Measurements from ENCODE around the gene SIGLEC15. TPM values are rescaled to one million over a fixed set of nuclear protein-coding genes. Genes with fewer than 3 reads are reported as not detected.

SIGLEC15 gene, protein sequence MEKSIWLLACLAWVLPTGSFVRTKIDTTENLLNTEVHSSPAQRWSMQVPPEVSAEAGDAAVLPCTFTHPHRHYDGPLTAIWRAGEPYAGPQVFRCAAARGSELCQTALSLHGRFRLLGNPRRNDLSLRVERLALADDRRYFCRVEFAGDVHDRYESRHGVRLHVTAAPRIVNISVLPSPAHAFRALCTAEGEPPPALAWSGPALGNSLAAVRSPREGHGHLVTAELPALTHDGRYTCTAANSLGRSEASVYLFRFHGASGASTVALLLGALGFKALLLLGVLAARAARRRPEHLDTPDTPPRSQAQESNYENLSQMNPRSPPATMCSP
- total RNA-seq, result not detected

DNA sequence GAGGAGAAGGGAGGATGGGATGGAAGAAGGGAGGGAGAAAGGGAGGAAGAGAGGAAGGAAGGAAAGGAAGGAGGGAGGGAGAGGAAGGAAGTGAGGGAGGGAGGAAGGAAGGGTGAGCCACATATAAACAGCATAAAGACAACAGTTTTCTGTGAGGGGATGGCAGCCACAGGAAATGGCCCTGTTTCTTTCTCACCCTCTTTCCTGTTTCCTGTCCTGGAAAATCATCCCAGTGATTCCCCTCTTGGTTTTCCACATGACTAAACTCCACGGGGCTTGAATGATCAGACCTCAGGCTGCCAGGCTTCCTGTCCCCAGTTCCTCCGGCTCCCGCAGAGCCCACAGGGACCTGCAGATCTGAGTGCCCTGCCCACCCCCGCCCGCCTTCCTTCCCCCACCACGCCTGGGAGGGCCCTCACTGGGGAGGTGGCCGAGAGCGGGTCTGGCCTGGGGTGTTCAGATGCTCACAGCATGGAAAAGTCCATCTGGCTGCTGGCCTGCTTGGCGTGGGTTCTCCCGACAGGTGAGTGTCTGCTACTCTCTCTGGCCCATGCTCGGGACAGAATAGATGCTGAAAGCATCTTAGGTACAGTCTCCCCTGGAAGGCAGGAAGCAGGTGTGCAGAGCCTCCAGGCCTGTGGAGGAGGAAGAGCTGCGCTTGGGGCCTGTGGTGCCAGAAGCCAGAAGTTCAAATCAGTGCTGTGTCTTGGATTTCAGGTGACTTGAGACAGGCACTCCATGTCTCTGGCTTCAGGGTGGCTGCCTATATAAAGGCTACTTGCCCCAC lies at the start of gene SIGLEC15:
Gene SIGLEC15, plus strand, starts transcription at position 418 of the 787 bp plus-strand sequence. Its CDS starts 54 bp downstream, at position 472.
- Mint-ChIP-seq H3K4me3 (no peak within 1 kb of the TSS), H3K27ac (no peak within 1 kb of the TSS), H3K36me3 (no peaks in the 10 kb centered on the region), H3K27me3 (peaks cover 9% of the 10 kb centered on the region), H3K4me1 (peaks cover 17% of the 10 kb centered on the region), H3K9me3 (ENCODE audit: low read depth) (no peaks in the 10 kb centered on the region)
- ATAC-seq (no peak), DNase-seq (no peak)
- CTCF ChIA-PET, result no interaction called here

DNA sequence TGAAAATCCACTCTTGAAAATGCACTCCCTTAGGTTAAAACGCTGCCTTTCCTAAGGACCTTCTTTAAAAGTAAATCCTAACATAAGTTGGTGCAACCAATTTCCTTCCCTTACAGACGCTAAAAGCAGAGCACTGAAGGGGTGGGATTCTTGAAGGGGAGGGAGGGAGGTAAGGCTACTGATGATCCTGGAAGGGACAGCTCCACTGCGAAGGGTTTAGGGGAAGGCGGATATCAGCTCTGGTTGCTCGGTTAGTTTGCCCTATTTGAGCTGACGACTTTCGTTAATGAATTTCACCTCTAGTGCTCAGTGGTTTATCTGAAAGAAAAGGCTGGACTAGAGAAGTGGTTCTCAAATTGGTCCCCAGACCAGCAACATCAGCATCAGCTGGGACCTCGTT lies 49.7 kb upstream of the SIGLEC15 start:
- H3K27me3 Mint-ChIP-seq, result peaks cover 38% of the 10 kb centered on the region
- H3K9me3 Mint-ChIP-seq (ENCODE audit: low read depth), result peaks cover 2% of the 10 kb centered on the region
- CTCF ChIA-PET, result interaction anchor here (0.9 to 1.5 kb wide), 4 partner anchors 11 to 111 kb away, joined by 3 to 5 read pairs (median 4); no protein-coding TSS in a partner anchor
- peaks cover 4% of the 10 kb centered on the region for H3K36me3 Mint-ChIP-seq
- H3K27ac Mint-ChIP-seq, result no peak overlapping the region
- ATAC-seq, result no peak
- peak overlapping the region; percentile 65 for H3K4me3 Mint-ChIP-seq
- peaks cover 23% of the 10 kb centered on the region for H3K4me1 Mint-ChIP-seq
- no peak for DNase-seq

DNA sequence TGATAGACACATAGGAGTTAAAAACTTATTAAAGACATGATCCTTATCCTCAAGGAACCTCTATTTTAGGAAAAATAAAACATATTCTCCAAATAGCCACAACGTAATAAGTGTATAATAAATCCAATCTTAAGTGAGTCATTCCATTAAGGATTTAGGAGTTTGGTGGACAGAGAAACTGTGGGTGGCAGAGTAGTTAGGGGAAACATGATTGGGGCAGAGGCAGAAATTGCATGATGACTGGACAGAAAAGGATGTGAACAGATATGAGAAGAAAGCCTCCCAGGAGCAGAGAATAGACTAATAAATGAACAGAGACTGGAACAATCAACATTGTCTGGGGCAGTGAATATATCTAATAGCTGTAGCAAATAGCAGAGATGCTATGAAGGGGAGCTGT lies 48.1 kb upstream of the SIGLEC15 start:
- CTCF ChIA-PET, result interaction anchor here (1.4 kb wide), 1 partner anchor 113 kb away, joined by 3 read pairs; no protein-coding TSS in a partner anchor
- Mint-ChIP-seq H3K27me3 (peaks cover 38% of the 10 kb centered on the region), H3K4me1 (peaks cover 19% of the 10 kb centered on the region), H3K4me3 (no peak overlapping the region), H3K9me3 (ENCODE audit: low read depth) (peaks cover 2% of the 10 kb centered on the region), H3K27ac (no peak overlapping the region), H3K36me3 (peaks cover 4% of the 10 kb centered on the region)
- ATAC-seq (no peak), DNase-seq (no peak)

DNA sequence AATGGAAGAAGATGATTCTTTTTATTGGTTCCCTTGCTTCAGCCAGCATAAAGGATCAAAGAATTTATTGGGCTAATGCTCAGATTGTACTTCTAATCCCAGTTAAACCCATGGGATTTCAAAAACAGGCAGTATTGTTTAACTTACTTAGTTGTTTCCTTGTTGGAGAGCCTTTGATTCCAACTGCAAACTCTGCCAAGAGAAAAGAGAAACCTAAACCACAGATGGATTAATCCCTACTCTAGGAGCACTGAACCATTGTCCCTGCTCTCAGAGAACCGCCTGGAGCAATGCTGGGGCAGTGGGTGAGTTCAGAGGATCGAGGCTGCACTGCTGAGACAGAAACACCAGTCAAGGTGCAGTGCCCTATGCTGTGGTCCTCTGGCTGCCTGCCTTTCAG lies 44.9 kb upstream of the SIGLEC15 start:
- ATAC-seq (no peak), DNase-seq (no peak)
- CTCF ChIA-PET, result no interaction called here
- no peak overlapping the region for H3K27ac Mint-ChIP-seq
- peaks cover 7% of the 10 kb centered on the region for H3K4me1 Mint-ChIP-seq
- peaks cover 18% of the 10 kb centered on the region for H3K27me3 Mint-ChIP-seq
- H3K4me3 Mint-ChIP-seq, result no peak overlapping the region
- no peaks in the 10 kb centered on the region for H3K9me3 Mint-ChIP-seq (ENCODE audit: low read depth)
- H3K36me3 Mint-ChIP-seq, result peaks cover 3% of the 10 kb centered on the region

DNA sequence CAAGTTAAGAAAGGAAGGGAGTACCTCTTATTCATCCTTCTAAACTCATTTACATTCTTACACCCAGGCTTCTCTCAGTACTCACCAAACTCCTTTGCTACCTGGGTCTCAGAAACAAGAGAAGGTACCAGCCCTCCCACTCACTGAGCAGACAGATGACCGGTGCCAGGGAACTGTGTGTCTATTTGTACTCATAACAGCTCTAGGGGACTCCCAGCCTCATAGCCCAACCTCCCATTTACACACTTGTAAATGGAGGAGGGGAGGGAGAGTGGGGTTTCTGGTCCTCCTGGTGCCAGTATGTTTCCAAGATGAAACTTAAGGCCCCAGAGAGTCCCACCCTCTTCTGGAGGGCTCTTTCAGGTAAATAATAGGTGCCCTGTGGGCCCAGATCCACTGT lies 42.8 kb upstream of the SIGLEC15 start:
- Mint-ChIP-seq H3K27me3 (peaks cover 4% of the 10 kb centered on the region), H3K4me3 (no peak overlapping the region), H3K27ac (no peak overlapping the region), H3K9me3 (ENCODE audit: low read depth) (no peaks in the 10 kb centered on the region), H3K36me3 (no peaks in the 10 kb centered on the region), H3K4me1 (peaks cover 5% of the 10 kb centered on the region)
- ATAC-seq (no peak), DNase-seq (no peak)
- CTCF ChIA-PET, result no interaction called here

DNA sequence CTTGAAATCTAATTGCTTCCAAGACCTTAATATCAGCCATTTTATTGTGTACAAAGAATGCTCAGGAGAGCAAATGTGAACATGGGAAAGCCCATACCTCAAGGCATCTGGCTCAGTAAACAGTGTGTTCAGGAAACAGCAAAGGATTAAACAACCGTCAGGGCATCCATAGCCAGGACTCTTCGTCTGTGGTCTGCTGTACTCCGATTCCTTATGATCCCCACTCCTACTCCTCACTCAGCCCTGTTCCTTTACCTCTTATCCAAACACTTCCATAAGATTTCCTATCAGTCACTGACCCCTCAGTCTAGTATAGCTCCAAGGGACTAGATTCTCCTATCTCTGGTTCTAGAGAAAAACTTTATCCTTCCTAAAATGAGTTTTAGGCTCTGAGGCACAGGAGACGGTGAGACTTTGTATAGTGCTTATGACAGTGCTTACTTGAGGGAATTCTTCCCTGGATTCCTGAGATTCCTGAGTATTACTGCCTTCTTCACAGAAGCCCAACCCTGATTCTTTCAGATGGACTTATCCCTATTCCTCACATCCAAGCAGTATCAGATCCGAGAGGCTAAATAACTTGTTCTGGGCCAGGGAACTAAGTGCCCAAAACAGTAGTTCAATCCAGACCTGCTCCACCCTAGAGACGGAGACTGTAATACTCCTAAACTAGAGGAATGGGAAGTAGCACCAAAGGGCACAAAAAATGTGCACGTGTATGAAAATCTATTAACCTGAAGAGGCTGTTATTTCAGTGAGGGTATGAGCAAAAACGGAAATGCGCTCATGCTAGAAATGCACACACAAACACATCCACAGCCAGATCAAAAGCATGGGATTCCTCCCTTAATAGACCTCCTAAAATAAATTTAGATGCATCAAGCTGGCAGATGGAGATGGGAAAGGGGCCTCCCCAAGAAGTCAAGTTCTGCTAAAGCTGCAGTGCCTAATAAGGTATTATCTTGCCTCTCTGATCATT lies 42.1 kb upstream of the SIGLEC15 start:
- Mint-ChIP-seq H3K27ac (no peak overlapping the region), H3K9me3 (ENCODE audit: low read depth) (no peaks in the 10 kb centered on the region), H3K27me3 (peaks cover 4% of the 10 kb centered on the region), H3K4me1 (peaks cover 5% of the 10 kb centered on the region), H3K36me3 (no peaks in the 10 kb centered on the region), H3K4me3 (no peak overlapping the region)
- CTCF ChIA-PET, result no interaction called here
- DNase-seq (no peak), ATAC-seq (no peak)

DNA sequence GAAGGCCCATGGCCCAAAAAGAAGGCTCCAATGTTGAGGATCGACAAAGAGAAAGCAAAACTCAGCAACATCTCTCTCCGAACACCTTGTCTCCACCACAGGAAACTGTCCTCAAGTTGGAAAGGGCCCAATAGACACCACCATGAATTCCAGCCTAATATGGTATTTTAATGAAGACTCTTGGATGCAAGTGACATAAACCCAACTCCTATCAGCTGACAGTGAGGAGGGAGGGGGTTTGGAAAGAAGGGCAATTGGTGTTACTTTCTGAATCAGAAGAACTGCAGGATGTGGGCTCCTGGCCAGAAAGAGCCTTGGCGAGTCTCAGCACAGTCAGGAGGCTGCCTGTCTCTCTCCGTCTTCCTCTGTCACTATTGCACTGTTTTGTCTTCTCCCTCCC lies 40.3 kb upstream of the SIGLEC15 start:
- ATAC-seq (peak; percentile 83), DNase-seq (peak; percentile 63)
- peaks cover 5% of the 10 kb centered on the region for H3K4me1 Mint-ChIP-seq
- no peaks in the 10 kb centered on the region for H3K9me3 Mint-ChIP-seq (ENCODE audit: low read depth)
- CTCF ChIA-PET, result no interaction called here
- peak overlapping the region; percentile 27 for H3K4me3 Mint-ChIP-seq
- no peaks in the 10 kb centered on the region for H3K27me3 Mint-ChIP-seq
- peak overlapping the region; percentile 63 for H3K27ac Mint-ChIP-seq
- H3K36me3 Mint-ChIP-seq, result no peaks in the 10 kb centered on the region

DNA sequence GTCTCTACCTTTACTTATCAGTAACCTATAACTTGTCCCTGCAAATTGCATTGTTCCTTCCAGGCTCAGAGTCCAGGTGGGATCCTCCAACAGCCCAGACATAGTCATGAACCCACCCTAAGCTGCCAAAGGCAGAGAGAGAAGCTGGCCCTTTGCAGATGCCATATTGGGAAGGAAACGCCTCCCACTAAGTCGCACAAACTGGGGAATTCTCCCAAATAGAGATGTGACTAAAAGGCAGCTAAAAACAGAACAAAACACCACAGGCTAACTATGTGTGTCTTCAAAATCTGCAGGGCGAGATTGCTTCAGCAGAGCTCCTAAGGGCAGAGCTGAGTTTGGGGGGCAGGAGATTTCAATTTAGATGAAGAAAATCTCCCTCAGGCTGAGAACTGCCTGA lies 38.5 kb upstream of the SIGLEC15 start:
- CTCF ChIA-PET, result interaction anchor here (1.6 kb wide), 1 partner anchor 11 kb away, joined by 4 read pairs; no protein-coding TSS in a partner anchor
- Mint-ChIP-seq H3K4me3 (no peak overlapping the region), H3K36me3 (no peaks in the 10 kb centered on the region), H3K9me3 (ENCODE audit: low read depth) (peaks cover 1% of the 10 kb centered on the region), H3K27ac (no peak overlapping the region), H3K4me1 (peaks cover 5% of the 10 kb centered on the region), H3K27me3 (no peaks in the 10 kb centered on the region)
- no peak for DNase-seq
- no peak for ATAC-seq

DNA sequence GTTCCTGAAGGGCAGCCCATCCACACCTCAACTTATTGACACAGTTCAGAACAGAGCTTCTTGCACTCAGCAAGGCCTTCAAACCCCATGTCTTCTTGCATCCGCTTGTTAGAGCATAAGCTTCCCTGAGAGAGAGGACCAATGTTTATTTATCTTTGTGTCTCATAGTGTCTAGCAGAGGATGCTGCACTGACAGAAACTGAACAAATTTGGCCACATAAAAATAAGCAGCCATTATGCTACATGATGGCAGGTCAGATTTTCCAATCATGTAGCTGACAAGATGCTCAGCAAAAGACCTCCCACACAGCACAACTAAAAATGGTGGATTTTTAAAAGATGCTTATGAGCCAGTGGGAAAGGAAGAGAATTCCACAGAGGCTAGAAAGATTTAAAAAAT lies 38.1 kb upstream of the SIGLEC15 start:
- ATAC-seq (no peak), DNase-seq (no peak)
- Mint-ChIP-seq H3K27me3 (no peaks in the 10 kb centered on the region), H3K27ac (no peak overlapping the region), H3K4me3 (no peak overlapping the region), H3K9me3 (ENCODE audit: low read depth) (peaks cover 2% of the 10 kb centered on the region), H3K36me3 (no peaks in the 10 kb centered on the region), H3K4me1 (peaks cover 5% of the 10 kb centered on the region)
- CTCF ChIA-PET, result interaction anchor here (1.6 kb wide), 1 partner anchor 12 kb away, joined by 4 read pairs; no protein-coding TSS in a partner anchor

DNA sequence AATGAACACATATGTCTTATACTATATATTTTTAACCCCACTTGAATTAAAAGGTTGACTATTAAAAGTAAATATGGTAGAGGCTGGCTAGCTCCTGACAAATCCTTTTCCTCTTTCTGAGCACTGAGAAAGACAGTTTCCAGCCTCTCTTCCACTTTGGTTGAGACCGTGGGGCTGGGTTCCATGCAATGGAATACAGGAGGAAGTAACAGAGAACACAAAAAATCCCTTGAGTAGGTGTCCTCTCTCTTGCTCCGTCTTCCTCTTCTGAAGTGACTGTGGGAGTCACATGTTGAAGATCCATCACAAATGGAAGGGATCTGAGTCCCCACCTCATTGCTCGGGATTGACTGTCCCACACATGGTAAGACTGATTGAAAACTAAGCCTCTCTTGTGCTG lies 36.6 kb upstream of the SIGLEC15 start:
- peaks cover 5% of the 10 kb centered on the region for H3K4me1 Mint-ChIP-seq
- H3K9me3 Mint-ChIP-seq (ENCODE audit: low read depth), result peaks cover 2% of the 10 kb centered on the region
- no peak overlapping the region for H3K27ac Mint-ChIP-seq
- no peak for DNase-seq
- no peak for ATAC-seq
- H3K4me3 Mint-ChIP-seq, result no peak overlapping the region
- no peaks in the 10 kb centered on the region for H3K36me3 Mint-ChIP-seq
- CTCF ChIA-PET, result no interaction called here
- no peaks in the 10 kb centered on the region for H3K27me3 Mint-ChIP-seq

DNA sequence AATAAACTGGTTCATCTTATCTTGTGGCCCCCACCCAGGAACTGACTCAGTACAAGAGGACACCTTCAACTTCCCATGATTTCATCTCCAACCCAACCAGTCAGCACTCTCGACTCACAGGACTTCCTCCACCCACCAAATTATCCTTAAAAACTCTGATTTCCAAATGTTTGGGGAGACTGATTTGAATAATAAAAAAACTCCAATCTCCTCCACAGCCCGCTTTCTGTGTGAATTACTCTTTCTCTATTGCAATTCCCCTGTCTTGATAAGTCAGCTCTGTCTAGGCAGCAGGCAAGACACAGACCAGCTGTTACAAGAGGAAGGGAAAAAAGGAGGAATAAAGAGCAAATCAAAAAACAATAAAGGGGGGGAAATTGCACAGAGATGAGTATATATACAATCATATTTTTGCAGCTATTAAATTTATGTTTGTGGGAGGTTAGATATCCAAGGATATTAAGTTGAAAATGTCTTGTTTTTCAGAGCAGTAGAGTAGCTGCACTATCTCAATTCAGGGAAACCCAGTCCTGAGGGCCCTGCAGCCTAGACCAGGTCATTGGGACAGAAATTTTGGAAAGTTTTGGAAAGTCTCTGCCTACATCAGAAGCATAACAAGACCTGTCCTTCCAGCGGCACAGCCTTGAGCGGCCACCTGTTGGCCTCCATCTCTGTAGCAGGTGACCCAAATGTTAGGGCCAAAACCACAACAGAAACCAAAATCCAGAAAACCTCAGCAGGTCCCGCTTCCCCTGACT lies 32.8 kb upstream of the SIGLEC15 start:
- Mint-ChIP-seq H3K27me3 (peaks cover 3% of the 10 kb centered on the region), H3K9me3 (ENCODE audit: low read depth) (peaks cover 2% of the 10 kb centered on the region), H3K36me3 (no peaks in the 10 kb centered on the region), H3K27ac (no peak overlapping the region), H3K4me1 (no peaks in the 10 kb centered on the region), H3K4me3 (no peak overlapping the region)
- CTCF ChIA-PET, result no interaction called here
- DNase-seq (no peak), ATAC-seq (no peak)

DNA sequence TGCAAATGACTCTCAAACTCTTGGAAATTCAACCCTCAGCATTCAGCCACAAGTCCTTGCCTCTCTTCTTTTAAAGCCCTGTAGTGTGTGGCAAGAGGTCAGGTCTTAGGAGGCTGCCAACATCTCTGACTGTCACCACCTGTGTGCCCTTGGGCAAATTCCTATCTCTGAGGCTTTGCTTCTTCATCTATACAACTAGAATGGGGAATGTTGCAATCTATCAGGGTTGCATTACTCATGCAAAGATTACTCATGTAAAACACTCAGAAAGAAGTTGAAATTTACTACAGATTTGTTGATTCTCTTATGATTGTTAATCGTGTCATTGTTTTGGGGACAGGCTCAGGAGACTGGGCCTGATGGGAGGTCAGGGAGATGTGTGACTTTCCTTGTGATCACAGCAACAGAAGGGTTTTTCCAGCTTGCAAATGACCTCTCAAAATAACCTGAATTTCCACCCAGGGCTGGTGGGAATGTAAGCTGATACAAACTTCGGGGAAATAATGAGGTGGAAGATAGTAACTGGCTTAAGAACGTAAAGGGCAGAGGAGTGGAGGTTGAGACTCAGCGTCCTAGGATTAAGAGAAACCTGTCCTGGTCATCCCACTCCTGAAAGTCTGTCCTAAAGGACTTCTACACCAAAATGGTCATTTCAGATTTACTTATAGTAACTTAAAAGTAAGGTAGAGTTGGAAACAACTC lies 32.1 kb upstream of the SIGLEC15 start:
- Mint-ChIP-seq H3K9me3 (ENCODE audit: low read depth) (peaks cover 2% of the 10 kb centered on the region), H3K4me1 (no peaks in the 10 kb centered on the region), H3K36me3 (no peaks in the 10 kb centered on the region), H3K4me3 (no peak overlapping the region), H3K27ac (no peak overlapping the region), H3K27me3 (peaks cover 3% of the 10 kb centered on the region)
- CTCF ChIA-PET, result no interaction called here
- no peak for DNase-seq
- no peak for ATAC-seq

Measured in activated CD8-positive, alpha-beta memory T cell treated with anti-CD3 and anti-CD28 coated beads, Interleukin-2, amount 10 ng/mL, durations not matched to agents 7 days and 5 days (primary cell).